ENCODE measurements around the gene CPZ. TPM values are rescaled to one million over a fixed set of nuclear protein-coding genes. Genes with fewer than 3 reads are reported as not detected.

The CPZ gene
- total and polyA plus RNA-seq, 10 donors: 0.11 to 8.5 (median 0.93) TPM; not detected in 1

DNA sequence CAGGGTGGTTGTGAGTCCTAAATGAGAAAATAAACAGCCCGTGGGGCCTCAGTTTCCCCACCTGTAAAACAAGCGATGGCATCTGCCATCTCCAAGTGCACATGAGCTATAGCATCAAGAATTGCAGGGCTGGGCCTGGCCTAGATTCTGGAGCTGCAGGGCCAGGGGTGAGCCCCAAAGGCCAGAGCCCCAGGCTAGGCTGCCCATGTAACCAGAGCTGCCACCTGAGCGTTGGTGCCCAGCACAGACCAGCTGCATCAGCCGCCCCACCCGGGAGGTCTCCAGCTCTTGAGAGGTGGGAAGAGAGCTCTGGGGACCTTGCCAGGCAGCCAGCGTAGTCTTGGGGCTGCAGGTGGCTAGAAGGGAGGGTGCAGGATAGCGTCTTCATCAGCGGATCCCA, 39.3 kb upstream of the CPZ start:
- Histone ChIP-seq H3K27me3 (replicated peaks in 1 of 7) (peaks cover 0 to 6% (median 0%) of the 10 kb centered on the region in 7 donors), H3K9me3 (peaks cover 0 to 9% (median 0%) of the 10 kb centered on the region in 8 donors), H3K4me3 (no peak overlapping the region), H3K36me3 (no peaks in the 10 kb centered on the region), H3K27ac (no peak overlapping the region), H3K4me1 (no peaks in the 10 kb centered on the region)
- TF ChIP-seq POLR2A (IDR thresholded peaks at IDR 0.05): no peak
- TF ChIP-seq, protein P1, sequence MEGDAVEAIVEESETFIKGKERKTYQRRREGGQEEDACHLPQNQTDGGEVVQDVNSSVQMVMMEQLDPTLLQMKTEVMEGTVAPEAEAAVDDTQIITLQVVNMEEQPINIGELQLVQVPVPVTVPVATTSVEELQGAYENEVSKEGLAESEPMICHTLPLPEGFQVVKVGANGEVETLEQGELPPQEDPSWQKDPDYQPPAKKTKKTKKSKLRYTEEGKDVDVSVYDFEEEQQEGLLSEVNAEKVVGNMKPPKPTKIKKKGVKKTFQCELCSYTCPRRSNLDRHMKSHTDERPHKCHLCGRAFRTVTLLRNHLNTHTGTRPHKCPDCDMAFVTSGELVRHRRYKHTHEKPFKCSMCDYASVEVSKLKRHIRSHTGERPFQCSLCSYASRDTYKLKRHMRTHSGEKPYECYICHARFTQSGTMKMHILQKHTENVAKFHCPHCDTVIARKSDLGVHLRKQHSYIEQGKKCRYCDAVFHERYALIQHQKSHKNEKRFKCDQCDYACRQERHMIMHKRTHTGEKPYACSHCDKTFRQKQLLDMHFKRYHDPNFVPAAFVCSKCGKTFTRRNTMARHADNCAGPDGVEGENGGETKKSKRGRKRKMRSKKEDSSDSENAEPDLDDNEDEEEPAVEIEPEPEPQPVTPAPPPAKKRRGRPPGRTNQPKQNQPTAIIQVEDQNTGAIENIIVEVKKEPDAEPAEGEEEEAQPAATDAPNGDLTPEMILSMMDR (IDR thresholded peaks at IDR 0.05 in 8 of 11, conservative IDR thresholded peaks at IDR 0.05 in 3 of 11): no peak
- no peak for TF ChIP-seq POLR2AphosphoS5 (IDR thresholded peaks at IDR 0.05)
- WGBS, 5 donors: 82 to 96% (median 86%) methylated on average over 7 to 8 of the region's 8 CpGs
- DNase-seq: peak; percentile 63
- intact Hi-C loops (cut with DNase I; ENCODE audit: low total_unique reads): no loop called here

GRCh38 chr4:8553991-8554405, 38.6 kb upstream of the CPZ start:
- H3K36me3 ChIP-seq: no peaks in the 10 kb centered on the region
- TF ChIP-seq, protein P1 (IDR thresholded peaks at IDR 0.05 in 8 of 11, conservative IDR thresholded peaks at IDR 0.05 in 3 of 11): no peak
- no peak for TF ChIP-seq POLR2AphosphoS5 (IDR thresholded peaks at IDR 0.05)
- TF ChIP-seq POLR2A (IDR thresholded peaks at IDR 0.05): no peak
- no peaks in the 10 kb centered on the region for H3K4me1 ChIP-seq
- DNase-seq: peak; percentile 35
- 77 to 88% (median 85%) methylated on average over 9 to 12 of the region's 12 CpGs for WGBS, 5 donors
- H3K27me3 ChIP-seq (replicated peaks in 1 of 7): peaks cover 0 to 11% (median 0%) of the 10 kb centered on the region in 7 donors
- intact Hi-C loops (cut with DNase I; ENCODE audit: low total_unique reads): no loop called here
- H3K4me3 ChIP-seq: no peak overlapping the region
- H3K9me3 ChIP-seq: peaks cover 0 to 9% (median 0%) of the 10 kb centered on the region in 8 donors
- no peak overlapping the region for H3K27ac ChIP-seq

DNA sequence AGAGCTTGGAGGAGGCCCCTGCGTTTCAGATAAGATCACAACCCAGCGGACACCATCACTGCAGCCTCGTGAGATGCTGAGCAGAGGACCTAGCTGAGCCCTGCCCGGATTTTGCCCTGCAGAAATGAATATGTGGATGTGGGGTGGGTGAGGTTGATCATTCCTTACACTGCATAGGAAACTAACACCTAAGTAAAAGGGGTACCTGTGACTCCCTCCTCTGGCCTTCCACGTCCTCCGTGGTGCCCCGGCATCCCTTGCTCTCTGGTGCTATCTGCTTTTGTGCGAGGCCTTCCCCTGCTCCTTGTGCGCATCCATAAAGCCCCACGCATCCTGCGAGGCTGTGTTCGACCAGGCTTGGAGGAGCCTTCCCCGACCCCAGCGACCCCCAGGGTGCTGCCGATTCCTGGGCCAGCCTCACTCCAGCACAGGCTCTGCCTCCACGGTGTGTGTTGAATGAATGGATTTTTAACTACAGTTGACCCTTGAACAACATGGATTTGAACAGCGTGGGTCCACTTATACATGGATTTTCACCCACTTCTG, 37.9 kb upstream of the CPZ start:
- H3K27ac ChIP-seq: no peak overlapping the region
- H3K4me1 ChIP-seq: no peaks in the 10 kb centered on the region
- intact Hi-C loops (cut with DNase I; ENCODE audit: low total_unique reads): no loop called here
- peaks cover 0 to 9% (median 0%) of the 10 kb centered on the region in 8 donors for H3K9me3 ChIP-seq
- peaks cover 0 to 11% (median 0%) of the 10 kb centered on the region in 7 donors for H3K27me3 ChIP-seq (replicated peaks in 1 of 7)
- no peak overlapping the region for H3K4me3 ChIP-seq
- H3K36me3 ChIP-seq: no peaks in the 10 kb centered on the region
- TF ChIP-seq, protein P1 (IDR thresholded peaks at IDR 0.05 in 8 of 11, conservative IDR thresholded peaks at IDR 0.05 in 3 of 11): no peak
- TF ChIP-seq POLR2A (IDR thresholded peaks at IDR 0.05): no peak
- no peak for TF ChIP-seq POLR2AphosphoS5 (IDR thresholded peaks at IDR 0.05)
- DNase-seq: peak; percentile 60
- WGBS, 5 donors: 79 to 87% (median 84%) methylated on average over 14 to 17 of the region's 17 CpGs

- 75 to 85% (median 79%) methylated on average over 3 to 5 of the region's 5 CpGs for WGBS, 5 donors
- TF ChIP-seq POLR2A (IDR thresholded peaks at IDR 0.05): no peak
- TF ChIP-seq, protein P1 (IDR thresholded peaks at IDR 0.05 in 8 of 11, conservative IDR thresholded peaks at IDR 0.05 in 3 of 11): no peak
- TF ChIP-seq POLR2AphosphoS5 (IDR thresholded peaks at IDR 0.05): no peak
- DNase-seq: no peak
- intact Hi-C loops (cut with DNase I; ENCODE audit: low total_unique reads): no loop called here
- H3K27ac ChIP-seq: no peak overlapping the region
- no peaks in the 10 kb centered on the region for H3K4me1 ChIP-seq
- H3K27me3 ChIP-seq (replicated peaks in 1 of 7): peaks cover 0 to 13% (median 0%) of the 10 kb centered on the region in 7 donors
- no peak overlapping the region for H3K4me3 ChIP-seq
- no peaks in the 10 kb centered on the region for H3K36me3 ChIP-seq
- H3K9me3 ChIP-seq: peaks cover 0 to 9% (median 0%) of the 10 kb centered on the region in 8 donors
Observed at GRCh38 chr4:8555716-8556115, 36.8 kb upstream of the CPZ start.
